Stimulated activated CD8-positive, alpha-beta memory T cell treated with anti-CD3 and anti-CD28 coated beads, Interleukin-4, amount 100 ng/mL, for 24 hours (primary cell): ENCODE data around the gene DGKQ.

ENCODE experiments used
- DNase-seq: peaks from one replicate; pipeline ENCODE4 v3.0.0-alpha.2; 2020; ENCODE audit warnings: low read depth

Gene DGKQ

GRCh38 chr4:960636-961350, 12.6 kb downstream of the DGKQ start:
- no peak for DNase-seq

- DNase-seq: no peak
Observed at GRCh38 chr4:960140-960635, 13.2 kb downstream of the DGKQ start.

- no peak for DNase-seq
Observed at GRCh38 chr4:959338-960139, 13.8 kb downstream of the DGKQ start.

- no peak for DNase-seq
Observed at GRCh38 chr4:958696-959337, 14.6 kb downstream of the DGKQ start.

DNA sequence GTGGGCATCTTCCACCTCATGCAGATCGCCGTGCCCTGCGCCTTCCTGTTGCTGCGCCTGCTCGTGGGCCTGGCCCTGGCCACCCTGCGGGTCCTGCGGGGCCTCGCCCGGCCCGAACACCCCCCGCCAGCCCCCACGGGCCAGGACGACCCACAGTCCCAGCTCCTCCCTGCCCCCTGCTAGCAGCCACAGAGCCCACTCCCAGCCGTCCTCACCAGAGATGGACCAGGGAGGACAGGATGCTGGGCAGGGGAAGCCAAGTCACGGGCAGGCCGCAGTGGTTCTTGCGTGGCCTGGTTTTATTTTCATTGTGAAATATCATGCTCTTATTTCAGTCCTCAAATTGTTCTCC, 15.1 kb downstream of the DGKQ start:
- no peak for DNase-seq

DNA sequence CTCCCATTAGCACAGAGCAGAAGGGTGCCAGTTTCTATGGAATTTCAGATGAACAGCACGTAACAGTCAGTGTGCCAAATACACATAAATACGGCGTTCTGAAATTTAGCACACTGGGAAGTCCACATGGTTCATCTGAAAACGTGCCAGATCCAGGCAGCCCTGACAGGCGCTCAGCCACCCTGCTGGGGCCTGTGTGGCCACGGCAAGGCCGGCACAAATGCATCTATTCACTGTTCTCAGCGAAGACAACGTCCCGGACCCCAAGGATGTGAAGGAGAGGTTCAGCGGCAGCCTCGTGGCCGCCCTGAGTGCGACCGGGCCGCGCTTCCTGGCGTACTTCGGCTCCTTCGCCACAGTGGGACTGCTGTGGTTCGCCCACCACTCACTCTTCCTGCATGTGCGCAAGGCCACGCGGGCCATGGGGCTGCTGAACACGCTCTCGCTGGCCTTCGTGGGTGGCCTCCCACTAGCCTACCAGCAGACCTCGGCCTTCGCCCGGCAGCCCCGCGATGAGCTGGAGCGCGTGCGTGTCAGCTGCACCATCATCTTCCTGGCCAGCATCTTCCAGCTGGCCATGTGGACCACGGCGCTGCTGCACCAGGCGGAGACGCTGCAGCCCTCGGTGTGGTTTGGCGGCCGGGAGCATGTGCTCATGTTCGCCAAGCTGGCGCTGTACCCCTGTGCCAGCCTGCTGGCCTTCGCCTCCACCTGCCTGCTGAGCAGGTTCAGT, 15.6 kb downstream of the DGKQ start:
- no peak for DNase-seq

GRCh38 chr4:957231-957580, 16.2 kb downstream of the DGKQ start:
- no peak for DNase-seq

DNA sequence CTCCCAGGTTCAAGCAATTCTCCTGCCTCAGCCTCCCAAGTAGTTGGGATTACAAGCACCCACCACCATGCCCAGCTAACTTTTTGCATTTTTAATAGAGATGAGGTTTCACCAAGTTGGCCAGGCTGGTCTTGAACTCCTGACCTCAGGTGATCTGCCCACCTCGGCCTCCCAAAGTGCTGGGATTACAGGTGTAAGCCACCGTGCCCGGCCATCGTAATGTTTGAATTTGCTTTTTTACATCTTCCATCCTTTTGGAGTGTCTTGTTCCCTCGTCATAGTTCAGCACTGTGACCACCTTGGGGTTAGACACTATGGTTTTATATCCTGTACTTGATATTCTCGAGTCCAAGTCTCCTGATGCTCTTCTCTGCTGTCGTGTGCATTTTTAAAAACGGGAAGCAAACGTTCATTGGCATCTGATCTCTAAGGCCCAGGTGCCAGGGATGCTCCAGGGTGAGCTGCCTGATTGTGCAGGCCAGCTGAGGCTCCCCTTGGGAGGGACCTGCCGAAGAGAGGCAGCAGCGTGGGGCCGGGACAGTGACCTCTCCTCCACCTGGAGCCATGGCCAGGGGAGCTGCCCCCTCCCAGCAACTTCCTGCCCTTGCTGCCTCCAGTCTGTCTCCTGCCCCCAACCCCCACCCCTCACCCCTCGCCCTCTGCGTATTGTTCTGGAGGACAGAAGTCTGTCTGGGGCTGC, 16.7 kb downstream of the DGKQ start:
- no peak for DNase-seq

DNA sequence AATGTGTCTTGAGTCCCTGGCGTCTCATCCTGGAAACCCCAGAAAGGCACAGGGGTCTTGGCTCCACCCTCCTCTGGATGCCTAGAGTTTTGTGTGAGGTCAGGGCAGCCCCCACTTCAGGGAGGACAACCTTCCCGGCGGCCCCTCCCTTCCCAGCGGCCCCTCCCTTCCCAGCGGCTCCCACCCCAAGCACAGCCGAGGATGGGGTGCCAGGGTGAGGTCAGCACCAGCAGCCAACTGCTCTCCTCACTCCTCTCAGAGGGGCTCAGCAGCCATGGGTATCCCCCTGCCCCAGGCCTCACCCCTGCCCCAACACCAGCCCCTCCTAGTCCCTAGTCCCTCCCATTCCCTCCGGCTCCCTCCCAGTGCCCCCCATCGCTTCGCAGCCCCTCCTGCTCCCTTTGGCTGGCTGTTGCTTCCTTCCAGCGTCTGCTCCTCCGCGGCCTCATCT, 17.4 kb downstream of the DGKQ start:
- no peak for DNase-seq

- no peak for DNase-seq
Observed at GRCh38 chr4:955161-955921, 18.0 kb downstream of the DGKQ start.

DNA sequence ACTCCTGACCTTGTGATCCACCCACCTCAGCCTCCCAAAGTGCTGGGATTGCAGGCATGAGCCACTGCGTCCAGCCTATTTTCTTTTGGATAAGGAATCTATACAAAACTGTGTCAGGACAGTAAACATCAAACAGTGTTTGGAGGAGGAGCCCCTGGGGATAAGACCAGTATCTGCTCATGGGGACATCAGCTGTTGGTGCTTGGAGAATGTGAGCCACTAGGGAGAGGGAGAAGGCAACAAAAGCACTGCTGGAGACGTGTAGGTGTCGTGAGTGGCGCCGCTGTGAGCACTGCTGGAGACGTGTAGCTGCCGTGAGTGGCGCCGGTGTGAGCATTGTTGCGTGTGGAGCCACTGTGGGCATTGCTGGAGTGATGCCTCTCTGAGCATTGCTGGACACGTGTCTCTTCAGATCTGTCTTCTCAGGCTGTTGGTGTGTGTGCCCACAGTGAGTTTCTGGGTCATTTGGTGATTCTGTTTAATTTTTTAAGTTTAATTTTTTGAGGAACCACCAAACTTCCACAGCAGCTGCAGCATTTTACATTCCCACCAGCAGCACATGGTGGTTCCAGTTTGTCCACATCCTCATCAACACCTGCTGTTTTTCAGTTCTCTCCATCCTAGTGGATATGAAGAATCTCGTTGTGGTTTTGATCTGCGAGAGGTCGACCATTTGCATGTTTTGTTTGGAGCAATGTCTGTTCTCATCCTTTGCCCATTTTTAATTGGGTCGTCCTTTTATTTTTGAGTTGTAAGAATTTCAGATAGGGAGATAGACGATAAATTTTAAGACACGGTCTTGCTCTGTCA, 19.0 kb downstream of the DGKQ start:
- no peak for DNase-seq

- no peak for DNase-seq
Observed at GRCh38 chr4:953574-953915, 19.8 kb downstream of the DGKQ start.

GRCh38 chr4:952881-953573, 20.3 kb downstream of the DGKQ start:
- DNase-seq: no peak

- no peak for DNase-seq
Observed at GRCh38 chr4:951594-952468, 21.5 kb downstream of the DGKQ start.

DNA sequence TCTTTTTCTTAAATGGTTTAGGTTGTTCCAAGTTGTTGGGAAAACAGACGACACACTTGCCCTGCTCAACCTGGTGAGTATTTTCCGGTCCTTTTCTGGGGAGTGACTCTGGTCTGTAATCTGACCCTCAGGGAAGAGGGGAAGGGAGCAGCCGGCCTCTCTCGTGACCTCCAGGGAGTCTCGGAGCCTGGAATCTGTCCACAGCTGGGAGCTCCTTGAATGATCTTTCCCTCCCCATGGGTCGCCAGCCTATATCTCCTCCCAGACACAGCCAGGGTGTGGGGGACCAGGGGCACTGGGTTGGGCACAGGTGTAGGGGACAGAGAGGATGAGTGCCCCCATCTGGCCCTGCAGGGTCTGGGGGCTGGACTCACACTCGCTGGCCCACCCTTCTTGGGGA, 22.2 kb downstream of the DGKQ start:
- no peak for DNase-seq

DNA sequence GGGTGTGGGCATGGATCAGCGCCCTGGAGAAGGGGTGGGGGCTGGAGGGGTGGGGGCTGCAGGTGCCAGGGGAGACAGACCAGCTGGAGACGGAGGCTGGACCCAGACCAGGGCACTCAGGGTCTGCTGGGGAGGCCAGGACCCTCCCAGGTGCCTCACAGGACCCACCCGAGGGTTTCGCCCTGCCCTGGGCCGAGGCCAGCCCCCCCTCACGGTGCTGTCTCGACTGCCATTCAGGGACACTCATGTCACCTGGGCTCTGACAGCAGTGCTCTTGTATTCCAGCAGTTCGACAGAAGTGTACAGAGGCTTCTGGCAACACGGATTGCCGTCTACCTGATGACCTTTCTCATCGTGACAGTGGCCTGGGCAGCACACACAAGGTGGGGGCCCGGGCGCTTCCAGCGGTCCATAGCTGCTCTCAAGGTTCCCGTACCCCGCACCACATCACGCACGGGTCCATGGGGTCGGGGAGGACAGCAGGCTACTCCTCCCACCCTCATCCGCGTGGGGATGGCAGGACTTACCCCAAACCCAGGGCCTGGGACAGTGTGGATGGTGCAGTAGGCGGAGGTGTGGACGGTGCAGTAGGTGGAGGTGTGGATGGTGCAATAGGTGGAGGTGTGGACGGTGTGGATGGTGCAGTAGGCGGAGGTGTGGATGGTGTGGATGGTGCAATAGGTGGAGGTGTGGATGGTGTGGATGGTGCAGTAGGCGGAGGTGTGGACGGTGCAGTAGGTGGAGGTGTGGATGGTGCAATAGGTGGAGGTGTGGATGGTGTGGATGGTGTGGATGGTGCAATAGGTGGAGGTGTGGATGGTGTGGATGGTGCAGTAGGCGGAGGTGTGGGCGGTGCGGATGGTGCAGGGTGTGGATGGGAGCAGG, 23.0 kb downstream of the DGKQ start:
- no peak for DNase-seq

GRCh38 chr4:949656-950055, 23.7 kb downstream of the DGKQ start:
- DNase-seq: no peak

- no peak for DNase-seq
Observed at GRCh38 chr4:948936-949300, 24.5 kb downstream of the DGKQ start.
